H1 (cell line): ENCODE data around the gene SLC2A13. TPM values are rescaled to one million over a fixed set of nuclear protein-coding genes. Genes with fewer than 3 reads are reported as not detected.

ENCODE experiments used
- CTCF ChIA-PET: fragments of 300-600 bp; sonication (Branson Sonifier 250); formaldehyde crosslinking; loops from one replicate; lab custom pipeline; 2021; ENCODE audit not compliant: partially characterized antibody; lab: Charles Lee
- POLR2A ChIA-PET: fragments of 300-600 bp; sonication (Branson Sonifier 250); formaldehyde crosslinking; loops from one replicate; lab custom pipeline; 2021; ENCODE audit warnings: inconsistent platforms; ENCODE audit not compliant: partially characterized antibody; lab: Charles Lee
- DNase-seq, 2 experiments: peaks; one replicate each; pipeline versions ENCODE4 v3.0.0 to v3.0.0-alpha.2; 2010 to 2022; ENCODE audit warnings: low spot score in 2 of 2, low read depth in 1 of 2, mixed read lengths in 1 of 2
- FAIRE-seq: peaks from 2 replicates; lab custom pipeline; 2011; peaks lifted over from hg19 to GRCh38; lab: Jason Lieb, UNC
- H2AFZ ChIP-seq: 2 replicates; pipeline ENCODE4 v1.8.1; 2012; ENCODE audit warnings: low read length, inconsistent platforms
- H2AK5ac ChIP-seq: 2 replicates; pipeline ENCODE4 v1.6.1; 2013; ENCODE audit warnings: low read depth, low read length
- H2BK120ac ChIP-seq: replicated peaks from 2 replicates; pipeline ENCODE3; 2013; ENCODE audit warnings: low read depth, low read length, inconsistent platforms
- H2BK12ac ChIP-seq: 2 replicates; pipeline ENCODE4 v1.6.1; 2013; ENCODE audit warnings: low read depth, low read length
- H2BK15ac ChIP-seq: 2 replicates; pipeline ENCODE4 v1.6.1; 2013; ENCODE audit warnings: low read length
- H2BK20ac ChIP-seq: 2 replicates; pipeline ENCODE4 v1.6.1; 2013; ENCODE audit warnings: low read length
- H2BK5ac ChIP-seq: 2 replicates; pipeline ENCODE4 v1.6.1; 2013; ENCODE audit warnings: low read depth, low read length
- H3K14ac ChIP-seq: 2 replicates; pipeline ENCODE4 v1.6.1; 2013; ENCODE audit warnings: inconsistent platforms; ENCODE audit not compliant: insufficient read length
- H3K18ac ChIP-seq: 2 replicates; pipeline ENCODE4 v1.6.1; 2013; ENCODE audit warnings: low read length; ENCODE audit errors: extremely low read depth
- H3K23ac ChIP-seq: 2 replicates; pipeline ENCODE4 v1.6.1; 2013; ENCODE audit warnings: inconsistent platforms; ENCODE audit not compliant: insufficient read length
- H3K23me2 ChIP-seq: 2 replicates; pipeline ENCODE4 v1.6.1; 2013; ENCODE audit warnings: low read depth, low read length
- H3K27ac ChIP-seq: 2 replicates; pipeline ENCODE4 v1.6.1; 2011; ENCODE audit warnings: low read depth, low read length, inconsistent platforms
- H3K27me3 ChIP-seq, 4 experiments: replicated peaks in 1 of 4; 1 replicate in 1 of 4; 2 replicates in 3 of 4; pipeline versions ENCODE4 v1.6.1 to v1.8.1; 2011 to 2013; ENCODE audit warnings: low read length in 3 of 4, mild to moderate bottlenecking in 3 of 4, inconsistent platforms in 2 of 4, mixed read lengths in 2 of 4, moderate library complexity in 1 of 4; ENCODE audit not compliant: control insufficient read depth in 3 of 4, insufficient read depth in 3 of 4; ENCODE audit errors: extremely low read depth in 1 of 4
- H3K36me3 ChIP-seq, 4 experiments: 2 replicates each; pipeline versions ENCODE4 v1.6.1 to v1.8.1; 2011 to 2013; ENCODE audit warnings: mild to moderate bottlenecking in 4 of 4, low read length in 3 of 4, moderate library complexity in 2 of 4, control low read depth in 1 of 4, inconsistent platforms in 1 of 4; ENCODE audit not compliant: insufficient read depth in 4 of 4, control insufficient read depth in 2 of 4
- H3K4ac ChIP-seq: replicated peaks from 2 replicates; pipeline ENCODE3; 2013; ENCODE audit warnings: low read length, low read depth, mixed read lengths, inconsistent platforms; ENCODE audit not compliant: insufficient read length
- H3K4me1 ChIP-seq, 4 experiments: replicated peaks in 1 of 4; 1 replicate in 1 of 4; 2 replicates in 3 of 4; pipeline versions ENCODE4 v1.6.1 to v1.8.1; 2011 to 2013; ENCODE audit warnings: low read length in 3 of 4, inconsistent platforms in 2 of 4, mixed read lengths in 1 of 4; ENCODE audit not compliant: insufficient read depth in 4 of 4, control insufficient read depth in 3 of 4
- H3K4me2 ChIP-seq, 2 experiments: 2 replicates each; pipeline versions ENCODE4 v1.6.1 to v1.8.1; 2011 to 2013; ENCODE audit warnings: low read depth in 2 of 2, low read length in 2 of 2, control low read depth in 1 of 2, inconsistent platforms in 1 of 2, mild to moderate bottlenecking in 1 of 2; ENCODE audit not compliant: insufficient read depth in 1 of 2
- H3K4me3 ChIP-seq, 4 experiments: fragments of 200-600, 300-600 bp in 1 of 4; sonication (generic), shearing (Covaris generic), sonication (Bioruptor Twin) in 1 of 4; 2 replicates each; pipeline versions ENCODE4 v1.5.1 to v1.8.1; 2011 to 2016; ENCODE audit warnings: low read length in 4 of 4, low read depth in 3 of 4, control low read depth in 2 of 4, inconsistent platforms in 2 of 4, mild to moderate bottlenecking in 2 of 4, mixed read lengths in 1 of 4, moderate library complexity in 1 of 4; ENCODE audit not compliant: insufficient read depth in 2 of 4; ENCODE audit errors: extremely low read depth in 1 of 4
- H3K56ac ChIP-seq: replicated peaks from 2 replicates; pipeline ENCODE3; 2013; ENCODE audit warnings: low read depth, mild to moderate bottlenecking, mixed read lengths, low read length, inconsistent platforms; ENCODE audit not compliant: insufficient read length
- H3K79me1 ChIP-seq: 2 replicates; pipeline ENCODE4 v1.6.1; 2013; ENCODE audit warnings: low read depth, low read length, control low read depth
- H3K79me2 ChIP-seq, 2 experiments: 2 replicates each; pipeline versions ENCODE4 v1.6.1 to v1.8.1; 2012 to 2013; ENCODE audit warnings: low read length in 2 of 2, mild to moderate bottlenecking in 2 of 2, inconsistent platforms in 1 of 2; ENCODE audit not compliant: insufficient read depth in 2 of 2, control insufficient read depth in 1 of 2
- H3K9ac ChIP-seq, 4 experiments: replicated peaks in 1 of 4; 1 replicate in 1 of 4; 2 replicates in 3 of 4; pipeline versions ENCODE4 v1.6.1 to v1.8.1; 2011 to 2013; ENCODE audit warnings: low read depth in 3 of 4, low read length in 3 of 4, control low read depth in 2 of 4, mild to moderate bottlenecking in 2 of 4, moderate library complexity in 2 of 4, inconsistent platforms in 1 of 4; ENCODE audit errors: extremely low read depth in 1 of 4
- H3K9me3 ChIP-seq, 2 experiments: 2 replicates each; pipeline versions ENCODE4 v1.6.1 to v1.8.1; 2012 to 2013; ENCODE audit warnings: mild to moderate bottlenecking in 2 of 2, moderate library complexity in 2 of 2, control low read depth in 1 of 2, inconsistent platforms in 1 of 2, low read depth in 1 of 2, low read length in 1 of 2, mixed read lengths in 1 of 2; ENCODE audit not compliant: insufficient read depth in 2 of 2
- H4K20me1 ChIP-seq, 2 experiments: replicated peaks in 1 of 2; 2 replicates each; pipeline versions ENCODE3 to v1.8.1; 2011 to 2013; ENCODE audit warnings: inconsistent platforms in 2 of 2, low read length in 2 of 2, mild to moderate bottlenecking in 1 of 2; ENCODE audit not compliant: insufficient read depth in 2 of 2, control insufficient read depth in 1 of 2
- H4K5ac ChIP-seq: 2 replicates; pipeline ENCODE4 v1.6.1; 2013; ENCODE audit warnings: low read length, low read depth, mixed read lengths, inconsistent platforms; ENCODE audit not compliant: insufficient read length
- H4K8ac ChIP-seq: 2 replicates; pipeline ENCODE4 v1.8.0; 2013; ENCODE audit warnings: mild to moderate bottlenecking, moderate library complexity, low read length, inconsistent platforms; ENCODE audit not compliant: insufficient read depth; ENCODE audit errors: extremely low read depth
- H4K91ac ChIP-seq: replicated peaks from 2 replicates; pipeline ENCODE3; 2013; ENCODE audit warnings: low read length, mixed read lengths, inconsistent platforms; ENCODE audit not compliant: insufficient read length
- CHD1 ChIP-seq: IDR thresholded peaks from 2 replicates; pipeline ENCODE4 v1.6.1; 2012; ENCODE audit warnings: low read depth, low read length, improper control_type of control experiment
- CREB1 ChIP-seq: IDR thresholded peaks from 2 replicates; pipeline ENCODE4 v1.6.1; 2012; ENCODE audit warnings: inconsistent platforms
- FOSL1 ChIP-seq: IDR thresholded peaks from 2 replicates; pipeline ENCODE4 v1.6.1; 2011; ENCODE audit warnings: mild to moderate bottlenecking, low read depth, low read length, moderate library complexity; ENCODE audit not compliant: insufficient read depth
- GTF2F1 ChIP-seq: IDR thresholded peaks from 2 replicates; pipeline ENCODE4 v1.6.1; 2012; ENCODE audit warnings: low read depth, low read length, improper control_type of control experiment, borderline replicate concordance
- JUN ChIP-seq: IDR thresholded peaks from 2 replicates; pipeline ENCODE4 v1.6.1; 2011; ENCODE audit warnings: low read depth, mild to moderate bottlenecking, improper control_type of control experiment, low read length
- POU5F1 ChIP-seq: IDR thresholded peaks from 2 replicates; pipeline ENCODE4 v1.6.1; 2011; ENCODE audit warnings: low read depth, mild to moderate bottlenecking, low read length, moderate library complexity
- RXRA ChIP-seq: IDR thresholded peaks from 2 replicates; pipeline ENCODE4 v1.6.1; 2011; ENCODE audit warnings: low read depth, mild to moderate bottlenecking, low read length, moderate library complexity; ENCODE audit not compliant: insufficient read depth
- SAP30 ChIP-seq: fragments of 300-600 bp; sonication (generic); IDR thresholded peaks from 2 replicates; pipeline ENCODE4 v1.7.1; 2012; ENCODE audit warnings: low read length, moderate library complexity, mild to moderate bottlenecking, inconsistent platforms; ENCODE audit not compliant: insufficient read depth, insufficient replicate concordance
- SP2 ChIP-seq: IDR thresholded peaks from 2 replicates; pipeline ENCODE4 v1.6.1; 2012; ENCODE audit warnings: mild to moderate bottlenecking, low read length, inconsistent platforms
- SP4 ChIP-seq: IDR thresholded peaks from 2 replicates; pipeline ENCODE4 v1.6.1; 2012; ENCODE audit warnings: low read length, inconsistent platforms
- SRF ChIP-seq: IDR thresholded peaks from 2 replicates; pipeline ENCODE4 v1.6.1; 2011; ENCODE audit warnings: mild to moderate bottlenecking, low read depth, low read length, moderate library complexity
- TAF7 ChIP-seq: optimal IDR thresholded peaks from 2 replicates; pipeline ENCODE3; 2011; ENCODE audit warnings: low read depth, mild to moderate bottlenecking, inconsistent platforms, low read length, moderate library complexity, borderline replicate concordance
- YY1 ChIP-seq: IDR thresholded peaks from 2 replicates; pipeline ENCODE4 v1.6.1; 2011; ENCODE audit warnings: low read depth, mild to moderate bottlenecking, low read length
- WGBS, 2 experiments: shearing (Covaris generic) in 1 of 2; methylation state at CpG; one replicate each; pipeline versions ENCODE4 v1.1.6 to v1.1.7; 2013 to 2015; ENCODE audit warnings: low lambda C conversion rate in 2 of 2, mixed read lengths in 2 of 2, inconsistent platforms in 1 of 2, low coverage in 1 of 2, missing lambda C conversion rate in 1 of 2; ENCODE audit not compliant: insufficient replicate concordance in 2 of 2, insufficient coverage in 1 of 2, insufficient read length in 1 of 2; ENCODE audit errors: extremely low coverage in 1 of 2, missing lambda C conversion rate in 1 of 2; 5-methylcytosine and 5-hydroxymethylcytosine counted together
- polyA plus RNA-seq, 7 experiments: library from polyadenylated mRNA; depleted of rRNA in 3 of 7; stranded (reverse) in 5 of 7; unstranded in 2 of 7; fragments of >200 nt in 5 of 7; fragments of 200-250 nt in 2 of 7; gene quantifications; 1 replicate in 5 of 7; 2 replicates in 1 of 7; 4 replicates in 1 of 7; pipeline versions ENCODE4 v1.2.1 to v1.2.3, GENCODE V29; 2011 to 2013; ENCODE audit warnings: missing spikeins in 2 of 7, mixed read lengths in 2 of 7
- total RNA-seq: library from RNA; stranded (reverse); fragmentation: NEBNext Ultra II Directional; extraction: Animal tissue kit (Norgen Biotek cat#: 25700); gene quantifications from 2 replicates; pipeline ENCODE4 v1.2.1, GENCODE V29; 2021
- TF ChIP-seq, protein P1 (sequence below): IDR thresholded peaks from 2 replicates; pipeline ENCODE4 v1.6.1; 2012; ENCODE audit warnings: inconsistent platforms

The SLC2A13 gene
- total and polyA plus RNA-seq, 2 of the 8 experiments (the other 6 are each of a cell fraction or from before 2014, with no cell fraction given): 2.8 to 9.6 TPM

DNA sequence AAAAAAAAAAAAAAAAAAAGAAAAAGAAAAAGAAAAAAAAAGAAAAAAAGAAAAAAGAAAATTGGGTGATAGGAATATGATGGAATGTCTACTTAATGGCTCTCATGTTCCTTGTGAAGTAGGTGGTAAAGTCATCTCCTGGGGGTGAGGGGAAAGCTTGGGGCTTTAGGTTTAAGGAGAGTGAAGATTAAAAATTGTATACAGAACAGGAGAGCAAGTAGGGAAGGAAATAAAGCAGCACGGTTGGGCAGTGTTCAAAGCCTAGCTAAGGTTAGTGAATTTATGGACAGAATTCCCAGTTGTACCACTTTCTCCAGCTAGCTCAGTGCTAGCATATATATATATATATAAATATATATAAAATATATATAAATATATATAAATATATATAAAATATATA, 40.0 kb upstream of the SLC2A13 start:
- Histone ChIP-seq H4K5ac (no peak overlapping the region), H3K79me1 (no peaks in the 10 kb centered on the region), H2BK20ac (no peak overlapping the region), H3K23me2 (no peaks in the 10 kb centered on the region), H2BK12ac (no peak overlapping the region), H3K4me2 (no peak overlapping the region), H3K9ac (no peak overlapping the region), H3K14ac (no peak overlapping the region), H4K20me1 (no peaks in the 10 kb centered on the region), H3K4me3 (no peak overlapping the region), H2BK120ac (no peak overlapping the region), H2AK5ac (no peak overlapping the region), H4K8ac (no peak overlapping the region), H3K9me3 (no peaks in the 10 kb centered on the region), H3K4ac (no peak overlapping the region), H4K91ac (no peak overlapping the region), H3K27ac (no peak overlapping the region), H3K56ac (no peak overlapping the region), H3K18ac (no peak overlapping the region), H3K79me2 (no peaks in the 10 kb centered on the region), H2BK15ac (no peak overlapping the region), H2AFZ (no peak overlapping the region), H3K4me1 (no peaks in the 10 kb centered on the region), H3K27me3 (no peaks in the 10 kb centered on the region), H3K36me3 (no peaks in the 10 kb centered on the region), H3K23ac (no peak overlapping the region), H2BK5ac (no peak overlapping the region)
- 84% methylated on average over 1 of the region's 1 CpG; no CpG with 5 or more reads in 1 of the 2 experiments for WGBS, 2 experiments
- ChIA-PET CTCF (interaction anchor here (0.7 to 1.7 kb wide), 3 partner anchors 61 to 168 kb away, joined by 3 to 7 read pairs (median 3); no protein-coding TSS in a partner anchor), POLR2A (no interaction called here)
- TF ChIP-seq TAF7: no peak
- no peak for TF ChIP-seq SP4
- no peak for TF ChIP-seq SAP30
- TF ChIP-seq SRF: no peak
- no peak for TF ChIP-seq CHD1
- no peak for TF ChIP-seq GTF2F1
- TF ChIP-seq, protein P1, sequence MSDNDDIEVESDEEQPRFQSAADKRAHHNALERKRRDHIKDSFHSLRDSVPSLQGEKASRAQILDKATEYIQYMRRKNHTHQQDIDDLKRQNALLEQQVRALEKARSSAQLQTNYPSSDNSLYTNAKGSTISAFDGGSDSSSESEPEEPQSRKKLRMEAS: no peak
- TF ChIP-seq YY1: no peak
- no peak for TF ChIP-seq CREB1
- no peak for TF ChIP-seq FOSL1
- TF ChIP-seq POU5F1: no peak
- no peak for TF ChIP-seq RXRA
- TF ChIP-seq JUN: no peak
- TF ChIP-seq SP2: no peak
- FAIRE-seq (no peak), DNase-seq (no peak)
